Sigmoid colon (tissue), 7 donors: ENCODE results near the gene MYO18B. TPM values are rescaled to one million over a fixed set of nuclear protein-coding genes. Genes with fewer than 3 reads are reported as not detected.

Source experiments
- DNase-seq: peaks from one replicate; pipeline ENCODE4 v3.0.0-alpha.2; 2019
- H3K27ac ChIP-seq, 4 donors: fragments of 200-600 bp; sonication (generic); one replicate each; pipeline ENCODE4 v1.5.1; 2016 to 2019; ENCODE audit warnings: mild to moderate bottlenecking in 1 of 4
- H3K27me3 ChIP-seq, 3 donors: fragments of 200-600 bp; sonication (generic); one replicate each; pipeline ENCODE4 v1.5.1; 2019; ENCODE audit warnings: mild to moderate bottlenecking in 1 of 3
- H3K36me3 ChIP-seq, 4 donors: fragments of 200-600 bp; sonication (generic); one replicate each; pipeline ENCODE4 v1.5.1; 2016 to 2019
- H3K4me1 ChIP-seq, 4 donors: fragments of 200-600 bp; sonication (generic); one replicate each; pipeline ENCODE4 v1.5.1; 2017 to 2019
- H3K4me3 ChIP-seq, 4 donors: fragments of 200-600 bp; sonication (generic); one replicate each; pipeline ENCODE4 v1.5.1; 2017 to 2019; ENCODE audit warnings: mild to moderate bottlenecking in 2 of 4, moderate library complexity in 1 of 4
- H3K9me3 ChIP-seq, 4 donors: fragments of 200-600 bp in 3 of 4; sonication (generic) in 3 of 4; one replicate each; pipeline versions ENCODE4 v1.5.1 to v1.6.1; 2013 to 2019
- CTCF ChIP-seq, 4 experiments: fragments of 450-650 bp in 3 of 4; fragments of 200-600 bp in 1 of 4; IDR thresholded peaks; one replicate each; pipeline ENCODE4 v1.5.1; 2016 to 2019; ENCODE audit warnings: antibody characterized with exemption in 4 of 4, mild to moderate bottlenecking in 3 of 4, moderate library complexity in 2 of 4
- EP300 ChIP-seq, 4 donors: sonication (generic); formaldehyde crosslinking; IDR thresholded peaks; one replicate each; pipeline ENCODE4 v1.6.1; 2017; ENCODE audit warnings: antibody characterized with exemption in 4 of 4
- POLR2A ChIP-seq, 2 donors: fragments of 450-650 bp; IDR thresholded peaks; one replicate each; pipeline ENCODE4 v1.6.1; 2016; ENCODE audit warnings: antibody characterized with exemption in 2 of 2, mild to moderate bottlenecking in 2 of 2, moderate library complexity in 2 of 2
- POLR2AphosphoS5 ChIP-seq, 4 donors: sonication (generic); formaldehyde crosslinking; IDR thresholded peaks; one replicate each; pipeline ENCODE4 v1.6.1; 2017; ENCODE audit warnings: antibody characterized with exemption in 4 of 4
- WGBS, 2 donors: extraction: QIAGEN DNeasy Blood & Tissue Kit; methylation state at CpG; one replicate each; pipeline ENCODE4 v1.1.7; 2013; 5-methylcytosine and 5-hydroxymethylcytosine counted together
- intact Hi-C: fragments of 100-400 bp; cut with DNase I; formaldehyde crosslinking; loops from one replicate; pipeline ENCODE4 v1.15.1; 2023
- polyA plus RNA-seq, 3 donors: library from polyadenylated mRNA; stranded (reverse); fragments of 200-250 nt; gene quantifications; one replicate each; pipeline ENCODE4 v1.2.3, GENCODE V29; 2013
- total RNA-seq, 4 donors: library from RNA; depleted of rRNA; stranded (reverse); fragments of >200 nt; gene quantifications; one replicate each; pipeline ENCODE4 v1.1.0, GENCODE V29; 2016
- donor health status: healthy with polysubstance abuse.
- donor health status: Bipolar disorder and iron deficiency.
- donor health status: healthy.

MYO18B gene
- total and polyA plus RNA-seq, 7 donors, result under 0.01 to 0.60 (median 0.30) TPM; not detected in 3

DNA sequence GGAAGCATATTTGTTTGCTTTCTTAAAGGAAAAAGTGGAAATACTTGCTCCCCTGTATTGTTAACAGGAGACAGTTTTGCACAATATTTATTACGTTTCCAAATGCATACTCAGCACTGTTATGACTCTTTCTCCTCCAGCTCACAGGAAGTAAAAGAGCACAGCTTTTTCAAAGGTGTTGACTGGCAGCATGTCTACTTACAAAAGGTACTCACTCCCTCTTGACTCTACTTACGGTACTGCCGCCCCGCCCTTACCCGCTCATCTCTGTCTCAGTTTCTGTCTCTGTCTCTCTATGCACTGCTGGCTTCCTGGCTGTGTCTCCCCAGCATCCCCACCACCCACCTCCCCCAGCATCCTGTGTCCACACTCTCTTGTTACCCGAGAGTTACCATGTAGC, 32.2 kb upstream of the MYO18B start:
- no peaks in the 10 kb centered on the region for H3K27me3 ChIP-seq
- no peak overlapping the region for H3K27ac ChIP-seq
- 75 to 81% methylated on average over 6 of the region's 6 CpGs for whole genome bisulfite sequencing, 2 donors
- peaks cover 0 to 27% (median 2%) of the 10 kb centered on the region in 4 donors for H3K36me3 ChIP-seq
- no peak for DNase-seq
- intact Hi-C loops, result no loop called here
- no peaks in the 10 kb centered on the region for H3K9me3 ChIP-seq
- TF ChIP-seq CTCF (IDR thresholded peaks at IDR 0.05) (no peak), EP300 (IDR thresholded peaks at IDR 0.05) (no peak), POLR2AphosphoS5 (IDR thresholded peaks at IDR 0.05) (no peak), POLR2A (IDR thresholded peaks at IDR 0.05) (no peak)
- H3K4me3 ChIP-seq, result no peak overlapping the region
- no peaks in the 10 kb centered on the region for H3K4me1 ChIP-seq

- peaks cover 0 to 31% (median 2%) of the 10 kb centered on the region in 4 donors for H3K36me3 ChIP-seq
- no peak for DNase-seq
- no peak overlapping the region for H3K4me3 ChIP-seq
- no peaks in the 10 kb centered on the region for H3K27me3 ChIP-seq
- no peak overlapping the region for H3K27ac ChIP-seq
- TF ChIP-seq POLR2AphosphoS5 (IDR thresholded peaks at IDR 0.05) (no peak), POLR2A (IDR thresholded peaks at IDR 0.05) (no peak), CTCF (IDR thresholded peaks at IDR 0.05) (no peak), EP300 (IDR thresholded peaks at IDR 0.05) (no peak)
- H3K4me1 ChIP-seq, result no peaks in the 10 kb centered on the region
- 91 to 94% methylated on average over 7 of the region's 7 CpGs for WGBS, 2 donors
- intact Hi-C loops, result no loop called here
- no peaks in the 10 kb centered on the region for H3K9me3 ChIP-seq
These were observed 31.5 kb upstream of the MYO18B start for GRCh38 chr22:25710501-25710900.

- no peak overlapping the region for H3K27ac ChIP-seq
- H3K4me3 ChIP-seq, result no peak overlapping the region
- no peaks in the 10 kb centered on the region for H3K4me1 ChIP-seq
- whole genome bisulfite sequencing, 2 donors, result 82 to 85% methylated on average over 6 of the region's 6 CpGs
- H3K27me3 ChIP-seq, result no peaks in the 10 kb centered on the region
- H3K9me3 ChIP-seq, result no peaks in the 10 kb centered on the region
- intact Hi-C loops, result no loop called here
- no peak for DNase-seq
- TF ChIP-seq CTCF (IDR thresholded peaks at IDR 0.05), result no peak
- peaks cover 0 to 24% (median 2%) of the 10 kb centered on the region in 4 donors for H3K36me3 ChIP-seq
These were observed 30.5 kb upstream of the MYO18B start for GRCh38 chr22:25711491-25711890.

- no peak for DNase-seq
- Histone ChIP-seq H3K9me3 (no peaks in the 10 kb centered on the region), H3K4me1 (no peaks in the 10 kb centered on the region), H3K36me3 (peaks cover 0 to 17% (median 2%) of the 10 kb centered on the region in 4 donors), H3K27ac (no peak overlapping the region), H3K4me3 (no peak overlapping the region), H3K27me3 (no peaks in the 10 kb centered on the region)
- intact Hi-C loops, result no loop called here
- whole genome bisulfite sequencing, 2 donors, result 90 to 92% methylated on average over 7 of the region's 7 CpGs
- no peak for TF ChIP-seq POLR2A (IDR thresholded peaks at IDR 0.05)
- no peak for TF ChIP-seq CTCF (IDR thresholded peaks at IDR 0.05)
- TF ChIP-seq EP300 (IDR thresholded peaks at IDR 0.05), result no peak
- TF ChIP-seq POLR2AphosphoS5 (IDR thresholded peaks at IDR 0.05), result no peak
These were observed 29.2 kb upstream of the MYO18B start for GRCh38 chr22:25712661-25713400.

GRCh38 chr22:25714070-25714469, 27.9 kb upstream of the MYO18B start:
- H3K27ac ChIP-seq, result no peak overlapping the region
- intact Hi-C loops, result no loop called here
- WGBS, 2 donors, result 90 to 92% methylated on average over 7 of the region's 7 CpGs
- H3K36me3 ChIP-seq, result peaks cover 0 to 17% (median 2%) of the 10 kb centered on the region in 4 donors
- DNase-seq, result no peak
- H3K4me3 ChIP-seq, result no peak overlapping the region
- H3K4me1 ChIP-seq, result no peaks in the 10 kb centered on the region
- no peaks in the 10 kb centered on the region for H3K9me3 ChIP-seq
- H3K27me3 ChIP-seq, result no peaks in the 10 kb centered on the region
- TF ChIP-seq EP300 (IDR thresholded peaks at IDR 0.05), result no peak
- no peak for TF ChIP-seq CTCF (IDR thresholded peaks at IDR 0.05)
- no peak for TF ChIP-seq POLR2AphosphoS5 (IDR thresholded peaks at IDR 0.05)
- TF ChIP-seq POLR2A (IDR thresholded peaks at IDR 0.05), result no peak
